MCF 10A (cell line): ENCODE measurements around the gene MON2. TPM values are rescaled to one million over a fixed set of nuclear protein-coding genes. Genes with fewer than 3 reads are reported as not detected.

Source experiments
- BruUV-seq: library from RNA; stranded (reverse); fragments of 400-500 nt; replicated peaks from 2 replicates; lab custom pipeline; 2021; lab: Mats Ljungman, UMichigan
- CTCF ChIA-PET: fragments of 300-600 bp; sonication (Branson Sonifier 250); formaldehyde crosslinking; extraction: SDS; loops from one replicate; lab custom pipeline; 2021; ENCODE audit warnings: antibody characterized with exemption, inconsistent platforms; lab: Yijun Ruan, JAX
- POLR2A ChIA-PET: fragments of 300-600, 350-650 bp; sonication (Branson Sonifier 250); formaldehyde crosslinking; extraction: SDS; loops from one replicate; lab custom pipeline; 2020; ENCODE audit warnings: antibody characterized with exemption, inconsistent platforms; lab: Yijun Ruan, JAX
- DNase-seq: peaks from one replicate; pipeline ENCODE4 v3.0.0-alpha.2; 2018; ENCODE audit not compliant: unreplicated experiment
- H3K27ac Mint-ChIP-seq: one replicate; pipeline ENCODE4 v1.8.0; 2022; ENCODE audit warnings: mild to moderate bottlenecking, low read depth, mixed read lengths; ENCODE audit not compliant: unreplicated experiment
- H3K27me3 Mint-ChIP-seq: one replicate; pipeline ENCODE4 v1.8.0; 2022; ENCODE audit warnings: mixed read lengths; ENCODE audit not compliant: insufficient read depth, unreplicated experiment
- H3K36me3 Mint-ChIP-seq: one replicate; pipeline ENCODE4 v1.8.0; 2022; ENCODE audit warnings: mild to moderate bottlenecking, moderate library complexity, mixed read lengths; ENCODE audit not compliant: insufficient read depth, unreplicated experiment
- H3K4me1 Mint-ChIP-seq: one replicate; pipeline ENCODE4 v1.8.0; 2022; ENCODE audit warnings: mixed read lengths; ENCODE audit not compliant: insufficient read depth, unreplicated experiment
- H3K4me3 Mint-ChIP-seq: one replicate; pipeline ENCODE4 v1.8.0; 2022; ENCODE audit warnings: mild to moderate bottlenecking, moderate library complexity, mixed read lengths; ENCODE audit not compliant: unreplicated experiment
- H3K9me3 Mint-ChIP-seq: one replicate; pipeline ENCODE4 v1.8.0; 2022; ENCODE audit warnings: mixed read lengths; ENCODE audit not compliant: unreplicated experiment
- intact Hi-C: fragments of 100-400 bp; cut with micrococcal nuclease; formaldehyde crosslinking; loops from 2 replicates; pipeline ENCODE4 v1.14.1; 2022
- total RNA-seq: library from RNA; stranded (reverse); gene quantifications from 2 replicates; pipeline ENCODE4 v1.2.3, GENCODE V29; 2022
- TF ChIP-seq, protein P1 (sequence below): fragments of 200-600 bp; IDR thresholded peaks from one replicate; pipeline ENCODE4 v1.8.0; 2022; ENCODE audit warnings: antibody characterized with exemption, mild to moderate bottlenecking; ENCODE audit not compliant: unreplicated experiment

The MON2 gene
- total RNA-seq, 1 experiment from 2014 or later = 49.5 TPM

DNA sequence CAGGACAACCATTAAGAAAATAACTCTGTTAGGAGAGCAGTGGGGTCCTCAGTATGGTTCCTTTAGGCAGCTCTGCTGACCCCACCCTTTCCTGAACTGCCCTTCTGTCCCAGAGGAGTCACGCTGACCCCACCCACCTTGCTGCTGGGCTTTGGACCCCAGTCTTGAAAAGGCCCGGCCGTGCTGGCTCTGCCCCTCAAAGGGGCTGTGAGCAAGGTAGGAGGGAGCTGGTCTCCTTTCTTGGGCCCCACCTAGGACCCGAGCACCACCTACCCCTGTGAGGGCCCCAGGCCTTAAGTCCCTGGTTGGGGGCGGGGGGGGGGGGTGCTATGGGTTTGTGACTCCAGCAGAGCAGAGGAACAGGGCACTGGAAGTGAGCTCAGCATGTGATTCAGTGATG is 171.1 kb downstream of the MON2 start:
- Mint-ChIP-seq H3K27ac (no peak overlapping the region), H3K4me3 (no peak overlapping the region), H3K4me1 (peaks cover 7% of the 10 kb centered on the region), H3K27me3 (no peaks in the 10 kb centered on the region), H3K36me3 (no peaks in the 10 kb centered on the region), H3K9me3 (no peaks in the 10 kb centered on the region)
- CTCF ChIA-PET = interaction anchor here (0.6 kb wide), 1 partner anchor 30 kb away, joined by 3 read pairs; no protein-coding TSS in a partner anchor
- no TSS peak for BruUV-seq
- POLR2A ChIA-PET = no interaction called here
- DNase-seq = no peak
- TF ChIP-seq, protein P1, sequence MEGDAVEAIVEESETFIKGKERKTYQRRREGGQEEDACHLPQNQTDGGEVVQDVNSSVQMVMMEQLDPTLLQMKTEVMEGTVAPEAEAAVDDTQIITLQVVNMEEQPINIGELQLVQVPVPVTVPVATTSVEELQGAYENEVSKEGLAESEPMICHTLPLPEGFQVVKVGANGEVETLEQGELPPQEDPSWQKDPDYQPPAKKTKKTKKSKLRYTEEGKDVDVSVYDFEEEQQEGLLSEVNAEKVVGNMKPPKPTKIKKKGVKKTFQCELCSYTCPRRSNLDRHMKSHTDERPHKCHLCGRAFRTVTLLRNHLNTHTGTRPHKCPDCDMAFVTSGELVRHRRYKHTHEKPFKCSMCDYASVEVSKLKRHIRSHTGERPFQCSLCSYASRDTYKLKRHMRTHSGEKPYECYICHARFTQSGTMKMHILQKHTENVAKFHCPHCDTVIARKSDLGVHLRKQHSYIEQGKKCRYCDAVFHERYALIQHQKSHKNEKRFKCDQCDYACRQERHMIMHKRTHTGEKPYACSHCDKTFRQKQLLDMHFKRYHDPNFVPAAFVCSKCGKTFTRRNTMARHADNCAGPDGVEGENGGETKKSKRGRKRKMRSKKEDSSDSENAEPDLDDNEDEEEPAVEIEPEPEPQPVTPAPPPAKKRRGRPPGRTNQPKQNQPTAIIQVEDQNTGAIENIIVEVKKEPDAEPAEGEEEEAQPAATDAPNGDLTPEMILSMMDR = no peak
- intact Hi-C loops = no loop called here

DNA sequence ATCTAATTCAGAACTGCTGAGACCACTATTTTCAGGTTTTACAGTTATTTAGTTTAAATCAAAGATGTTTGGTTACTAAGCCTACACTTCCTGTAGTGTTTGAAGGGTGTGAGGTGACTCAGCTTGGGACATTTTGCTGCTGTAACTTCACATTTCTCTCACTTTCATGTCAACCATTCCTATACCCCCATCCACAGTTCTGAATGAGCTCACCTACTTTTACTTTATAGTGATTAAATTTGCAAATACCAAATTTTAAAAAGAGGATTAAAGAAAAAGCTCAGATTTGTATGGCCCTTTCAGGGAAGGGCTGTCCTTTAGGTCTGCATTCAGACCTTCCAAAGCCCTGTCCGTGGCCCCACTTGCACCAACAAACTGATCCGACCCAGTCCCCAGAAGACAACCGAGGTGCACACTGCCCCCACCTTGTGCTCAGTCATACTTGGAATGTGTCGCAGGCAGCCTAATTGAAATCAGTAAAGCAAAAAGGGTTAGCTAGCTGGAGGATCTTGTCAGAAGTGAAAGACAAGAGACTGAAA is 174.4 kb downstream of the MON2 start:
- H3K36me3 Mint-ChIP-seq = no peaks in the 10 kb centered on the region
- no peak for DNase-seq
- TF ChIP-seq, protein P1 = no peak
- peaks cover 7% of the 10 kb centered on the region for H3K4me1 Mint-ChIP-seq
- H3K27me3 Mint-ChIP-seq = no peaks in the 10 kb centered on the region
- intact Hi-C loops = no loop called here
- no TSS peak for BruUV-seq
- POLR2A ChIA-PET = interaction anchor here (0.7 to 0.9 kb wide), 2 partner anchors 35 to 378 kb away, joined by 3 to 5 read pairs; no protein-coding TSS in a partner anchor
- H3K4me3 Mint-ChIP-seq = no peak overlapping the region
- no peak overlapping the region for H3K27ac Mint-ChIP-seq
- CTCF ChIA-PET = interaction anchor here (1.3 kb wide), 1 partner anchor 156 kb away, joined by 3 read pairs; no protein-coding TSS in a partner anchor
- H3K9me3 Mint-ChIP-seq = no peaks in the 10 kb centered on the region

DNA sequence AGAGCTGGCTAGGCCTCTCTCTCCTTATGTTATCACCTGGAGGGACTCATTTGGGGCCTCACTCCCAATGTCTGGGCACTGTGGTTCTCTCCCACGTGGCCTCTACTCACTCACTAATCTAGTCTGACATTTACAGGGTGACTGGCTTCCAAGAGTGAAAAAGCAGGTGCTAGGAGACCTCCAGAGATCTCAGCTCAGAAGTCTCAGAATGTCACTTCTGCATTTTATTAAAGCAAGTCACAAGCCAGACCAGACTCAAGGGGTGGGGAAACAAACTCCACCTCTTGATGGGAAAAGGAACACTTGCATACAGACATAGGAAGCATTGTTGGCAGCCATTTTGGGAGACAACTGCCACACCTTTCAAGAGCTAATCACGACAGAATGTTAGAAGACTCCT is 175.9 kb downstream of the MON2 start:
- DNase-seq = no peak
- TF ChIP-seq, protein P1 = no peak
- H3K27ac Mint-ChIP-seq = no peak overlapping the region
- H3K4me1 Mint-ChIP-seq = peaks cover 7% of the 10 kb centered on the region
- H3K9me3 Mint-ChIP-seq = no peaks in the 10 kb centered on the region
- H3K4me3 Mint-ChIP-seq = no peak overlapping the region
- ChIA-PET CTCF (interaction anchor here (0.6 to 1.0 kb wide), 3 partner anchors 8 to 57 kb away, joined by 4 read pairs; no protein-coding TSS in a partner anchor), POLR2A (no interaction called here)
- no peaks in the 10 kb centered on the region for H3K27me3 Mint-ChIP-seq
- intact Hi-C loops = no loop called here
- no TSS peak for BruUV-seq
- no peaks in the 10 kb centered on the region for H3K36me3 Mint-ChIP-seq

DNA sequence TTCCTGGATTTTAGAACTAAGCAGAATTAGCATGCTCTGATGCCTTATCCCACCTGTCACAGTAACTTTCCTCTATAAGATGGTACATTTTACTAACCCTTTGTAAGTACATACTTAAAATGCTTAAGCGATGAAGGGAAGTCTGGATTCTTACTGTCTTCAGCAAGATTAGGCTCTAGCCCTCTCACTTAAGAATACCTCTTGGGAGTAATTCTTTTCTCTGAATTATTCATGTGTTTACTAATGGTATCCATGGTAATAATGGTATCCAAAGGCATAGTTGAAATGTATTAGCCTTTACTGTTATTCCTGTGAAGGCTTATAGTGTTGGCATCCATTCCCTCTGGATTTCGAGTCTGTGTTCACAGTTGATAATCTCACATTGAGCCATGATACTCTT is 176.9 kb downstream of the MON2 start:
- no peaks in the 10 kb centered on the region for H3K36me3 Mint-ChIP-seq
- intact Hi-C loops = no loop called here
- no peaks in the 10 kb centered on the region for H3K27me3 Mint-ChIP-seq
- ChIA-PET POLR2A (no interaction called here), CTCF (no interaction called here)
- no peaks in the 10 kb centered on the region for H3K9me3 Mint-ChIP-seq
- TF ChIP-seq, protein P1 = no peak
- H3K27ac Mint-ChIP-seq = no peak overlapping the region
- H3K4me1 Mint-ChIP-seq = peaks cover 7% of the 10 kb centered on the region
- DNase-seq = no peak
- no peak overlapping the region for H3K4me3 Mint-ChIP-seq
- no TSS peak for BruUV-seq
